Measurements from ENCODE around the gene IFRD2. TPM values are rescaled to one million over a fixed set of nuclear protein-coding genes. Genes with fewer than 3 reads are reported as not detected.
A peak's percentile ranks its signal among the peaks of the same experiment; 100 is the strongest.

The IFRD2 gene
- polyA plus RNA-seq, 1 of the 3 experiments (the other 2 are of a cell fraction), result 73.2 TPM

DNA sequence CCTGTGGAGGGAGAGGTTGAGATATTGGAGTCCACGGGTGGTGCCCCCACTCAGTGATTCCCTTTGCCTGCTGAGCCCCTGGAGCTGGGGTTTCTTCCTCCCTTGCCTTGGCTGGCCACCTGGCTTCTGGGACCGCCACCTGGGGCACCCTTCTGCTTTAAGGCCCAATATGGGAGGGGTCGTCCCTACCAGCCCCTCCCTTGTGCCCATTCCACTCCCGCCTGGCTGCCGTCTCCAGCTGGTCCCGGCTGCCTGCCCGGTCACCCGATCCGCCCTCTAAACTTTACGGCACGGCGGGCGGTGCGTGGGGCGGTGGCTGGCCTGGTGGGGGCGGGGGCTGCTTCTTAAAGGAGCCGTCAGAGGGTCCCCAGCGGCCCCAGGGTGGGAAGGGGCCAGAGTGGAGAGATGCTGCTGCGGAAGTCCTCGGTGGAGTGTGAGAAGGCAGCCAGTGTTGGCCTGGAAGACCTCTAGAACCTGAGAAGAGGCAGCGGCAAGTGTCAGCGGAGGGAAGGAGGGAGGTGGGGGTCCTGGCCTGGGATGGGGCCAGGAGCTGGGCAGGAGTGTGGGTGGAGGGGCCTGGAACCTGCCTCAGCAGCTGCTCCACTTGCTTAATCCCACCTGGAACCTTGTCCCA lies 24.8 kb downstream of the IFRD2 start:
- H2AFZ ChIP-seq (ENCODE audit: low read depth), result no peak overlapping the region
- H3K4me1 ChIP-seq (ENCODE audit: control insufficient read depth in 1 of 2, insufficient read depth in 2 of 2, low read depth in 1 of 2, low read length in 1 of 2), result peaks cover 27 to 31% of the 10 kb centered on the region in 2 experiments; a peak in 3 of 4 replicates
- peak overlapping the region; percentile 56 for H3K4me2 ChIP-seq
- peak overlapping the region; percentile 49 for H3K9ac ChIP-seq
- H3K79me2 ChIP-seq (ENCODE audit: insufficient read depth), result no peaks in the 10 kb centered on the region
- no peak overlapping the region for H3K27ac ChIP-seq (ENCODE audit: low read depth in 2 of 2, low read length in 1 of 2)
- DNase-seq, result no peak
- no peaks in the 10 kb centered on the region for H3K9me3 ChIP-seq
- POLR2A ChIA-PET, result interaction anchor here (0.8 kb wide), 1 partner anchor 29 kb away, joined by 3 read pairs; no protein-coding TSS in a partner anchor
- CTCF ChIA-PET, result interaction anchor here (0.6 to 6.6 kb wide), 10 partner anchors 7 to 78 kb away, joined by 3 to 49 read pairs (median 6); partner anchors contain the start of gene GNAT1
- no peaks in the 10 kb centered on the region for H3K27me3 ChIP-seq (ENCODE audit: insufficient read depth)
- no peaks in the 10 kb centered on the region for H3K9me2 ChIP-seq
- H4K20me1 ChIP-seq (ENCODE audit: insufficient read depth), result no peaks in the 10 kb centered on the region
- 35% methylated on average over 9 of the region's 22 CpGs for WGBS (ENCODE audit: low lambda C conversion rate)
- H3F3A ChIP-seq (replicated peaks; ENCODE audit: insufficient read depth), result peaks cover 28% of the 10 kb centered on the region
- no peak for TF ChIP-seq RXRA (IDR thresholded peaks at IDR 0.05; ENCODE audit: borderline replicate concordance, low read depth)
- TF ChIP-seq RCOR1 (IDR thresholded peaks at IDR 0.05; ENCODE audit: low read length), result no peak
- TF ChIP-seq EZH2phosphoT487 (IDR thresholded peaks at IDR 0.05; ENCODE audit: borderline replicate concordance, low read depth), result no peak
- peak; percentile 26; the same call in 1 of the 2 replicates for TF ChIP-seq POLR2AphosphoS5 (IDR thresholded peaks at IDR 0.05; ENCODE audit: low read depth, low read length)
- TF ChIP-seq, protein P1, sequence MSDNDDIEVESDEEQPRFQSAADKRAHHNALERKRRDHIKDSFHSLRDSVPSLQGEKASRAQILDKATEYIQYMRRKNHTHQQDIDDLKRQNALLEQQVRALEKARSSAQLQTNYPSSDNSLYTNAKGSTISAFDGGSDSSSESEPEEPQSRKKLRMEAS (IDR thresholded peaks at IDR 0.05; ENCODE audit: low read depth), result 0 out of 2 replicates have a peak, but pooled peaks have one; percentile 33
- no peak for TF ChIP-seq ELF1 (IDR thresholded peaks at IDR 0.05)
- no peak for TF ChIP-seq NFIC (IDR thresholded peaks at IDR 0.05; ENCODE audit: borderline replicate concordance)
- TF ChIP-seq TCF12 (IDR thresholded peaks at IDR 0.05), result 0 out of 2 replicates have a peak, but pooled peaks have one; percentile 10
- TF ChIP-seq ZBTB33 (IDR thresholded peaks at IDR 0.05; ENCODE audit: borderline replicate concordance, low read depth), result no peak
- H3K4me3 ChIP-seq (ENCODE audit: low read depth in 2 of 2, low read length in 1 of 2), result peak overlapping the region; percentile 40 to 53; a peak in 3 of 4 replicates
- no peaks in the 10 kb centered on the region for H3K36me3 ChIP-seq (replicated peaks in 1 of 2; ENCODE audit: control insufficient read depth in 1 of 2, insufficient read depth in 2 of 2, low read length in 1 of 2)

GRCh38 chr3:50266836-50267235 lies 25.4 kb downstream of the IFRD2 start:
- Histone ChIP-seq H3K4me1 (ENCODE audit: control insufficient read depth in 1 of 2, insufficient read depth in 2 of 2, low read depth in 1 of 2, low read length in 1 of 2) (peaks cover 27 to 31% of the 10 kb centered on the region in 2 experiments; a peak in 3 of 4 replicates), H3K4me2 (peak overlapping the region; percentile 56), H3K27ac (ENCODE audit: low read depth in 2 of 2, low read length in 1 of 2) (no peak overlapping the region), H4K20me1 (ENCODE audit: insufficient read depth) (no peaks in the 10 kb centered on the region), H3K9me2 (no peaks in the 10 kb centered on the region), H3K9ac (peak overlapping the region; percentile 49), H3K79me2 (ENCODE audit: insufficient read depth) (0 out of 2 replicates have a peak, but pooled peaks cover 3% of the 10 kb centered on the region), H3K9me3 (no peaks in the 10 kb centered on the region), H3F3A (replicated peaks; ENCODE audit: insufficient read depth) (peaks cover 30% of the 10 kb centered on the region), H3K36me3 (replicated peaks in 1 of 2; ENCODE audit: control insufficient read depth in 1 of 2, insufficient read depth in 2 of 2, low read length in 1 of 2) (no peaks in the 10 kb centered on the region), H3K27me3 (ENCODE audit: insufficient read depth) (no peaks in the 10 kb centered on the region), H2AFZ (ENCODE audit: low read depth) (no peak overlapping the region), H3K4me3 (ENCODE audit: low read depth in 2 of 2, low read length in 1 of 2) (peak overlapping the region; percentile 40 to 53; a peak in 3 of 4 replicates)
- no peak for DNase-seq
- CTCF ChIA-PET, result interaction anchor here (0.8 to 6.6 kb wide), 12 partner anchors 8 to 78 kb away, joined by 3 to 49 read pairs (median 5); partner anchors contain the start of gene GNAT1
- 73% methylated on average over 5 of the region's 7 CpGs for WGBS (ENCODE audit: low lambda C conversion rate)
- POLR2A ChIA-PET, result interaction anchor here (0.8 kb wide), 1 partner anchor 29 kb away, joined by 3 read pairs; no protein-coding TSS in a partner anchor
- no peak for TF ChIP-seq USF1 (IDR thresholded peaks at IDR 0.05; ENCODE audit: borderline replicate concordance, low read depth)
- TF ChIP-seq MXI1 (IDR thresholded peaks at IDR 0.05; ENCODE audit: low read depth, low read length), result no peak
- no peak for TF ChIP-seq RFX5 (IDR thresholded peaks at IDR 0.05; ENCODE audit: low read length)
- no peak for TF ChIP-seq YY1 (IDR thresholded peaks at IDR 0.05; ENCODE audit: low read depth)
- no peak for TF ChIP-seq EZH2phosphoT487 (IDR thresholded peaks at IDR 0.05; ENCODE audit: borderline replicate concordance, low read depth)
- TF ChIP-seq TEAD4 (IDR thresholded peaks at IDR 0.05; ENCODE audit: borderline replicate concordance, insufficient read depth), result no peak
- TF ChIP-seq FOXM1 (IDR thresholded peaks at IDR 0.05; ENCODE audit: low read depth), result no peak
- TF ChIP-seq CTCF (IDR thresholded peaks at IDR 0.05), result no peak
- no peak for TF ChIP-seq TCF12 (IDR thresholded peaks at IDR 0.05)
- TF ChIP-seq NRF1 (IDR thresholded peaks at IDR 0.05; ENCODE audit: low read depth, low read length), result no peak
- no peak for TF ChIP-seq FOXJ3 (CRISPR knock-in tag; IDR thresholded peaks at IDR 0.05)
- no peak for TF ChIP-seq RXRA (IDR thresholded peaks at IDR 0.05; ENCODE audit: borderline replicate concordance, low read depth)
- TF ChIP-seq, protein P2, sequence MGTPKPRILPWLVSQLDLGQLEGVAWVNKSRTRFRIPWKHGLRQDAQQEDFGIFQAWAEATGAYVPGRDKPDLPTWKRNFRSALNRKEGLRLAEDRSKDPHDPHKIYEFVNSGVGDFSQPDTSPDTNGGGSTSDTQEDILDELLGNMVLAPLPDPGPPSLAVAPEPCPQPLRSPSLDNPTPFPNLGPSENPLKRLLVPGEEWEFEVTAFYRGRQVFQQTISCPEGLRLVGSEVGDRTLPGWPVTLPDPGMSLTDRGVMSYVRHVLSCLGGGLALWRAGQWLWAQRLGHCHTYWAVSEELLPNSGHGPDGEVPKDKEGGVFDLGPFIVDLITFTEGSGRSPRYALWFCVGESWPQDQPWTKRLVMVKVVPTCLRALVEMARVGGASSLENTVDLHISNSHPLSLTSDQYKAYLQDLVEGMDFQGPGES (IDR thresholded peaks at IDR 0.05; ENCODE audit: low read depth, low read length), result no peak
- no peak for TF ChIP-seq GATA2 (CRISPR knock-in tag; IDR thresholded peaks at IDR 0.05)
- TF ChIP-seq, protein P1 (IDR thresholded peaks at IDR 0.05; ENCODE audit: low read depth), result no peak

Measured in SK-N-SH (cell line).